Stimulated activated CD8-positive, alpha-beta memory T cell treated with anti-CD3 and anti-CD28 coated beads, Interleukin-15, amount 100 ng/mL, for 4 hours (primary cell): ENCODE measurements around the gene NIBAN1.

ENCODE experiments used
- DNase-seq, 2 donors: peaks; one replicate each; pipeline ENCODE4 v3.0.0-alpha.2; 2020; ENCODE audit warnings: low read depth in 2 of 2

NIBAN1 gene

DNA sequence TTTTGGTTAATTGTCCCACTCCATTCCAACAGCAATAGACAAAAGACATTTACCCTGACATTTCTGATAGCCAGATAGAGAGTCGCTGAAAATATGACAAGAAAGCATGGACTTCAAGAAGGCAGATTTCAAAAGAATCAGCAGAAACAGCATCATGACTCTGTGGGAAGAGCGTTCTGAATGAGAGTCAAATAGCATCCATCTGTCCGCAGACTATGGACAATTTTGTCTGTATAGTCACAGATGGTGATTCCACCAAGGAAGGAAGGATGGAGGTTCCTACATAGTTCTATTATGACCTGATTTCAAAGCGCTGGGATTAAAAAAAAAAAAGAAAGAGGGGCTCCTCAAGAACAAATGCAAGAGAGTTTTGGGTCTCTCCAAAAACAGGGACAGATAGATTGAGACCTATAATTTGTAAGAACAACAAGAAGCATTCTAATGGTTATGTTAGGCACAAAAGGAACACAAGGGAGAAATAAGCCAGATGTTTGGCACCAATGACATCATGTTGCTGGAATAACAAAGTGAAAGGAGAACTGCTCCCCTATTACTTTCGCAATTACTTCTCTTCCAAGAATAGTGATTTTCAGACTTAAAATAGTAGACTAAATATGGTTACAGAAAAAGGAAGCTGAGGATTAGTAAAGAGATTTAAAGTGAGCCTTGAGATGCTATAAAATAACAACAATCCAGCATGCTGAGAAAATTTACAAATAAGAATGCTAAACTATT lies 28.5 kb downstream of the NIBAN1 start:
- no peak for DNase-seq

DNA sequence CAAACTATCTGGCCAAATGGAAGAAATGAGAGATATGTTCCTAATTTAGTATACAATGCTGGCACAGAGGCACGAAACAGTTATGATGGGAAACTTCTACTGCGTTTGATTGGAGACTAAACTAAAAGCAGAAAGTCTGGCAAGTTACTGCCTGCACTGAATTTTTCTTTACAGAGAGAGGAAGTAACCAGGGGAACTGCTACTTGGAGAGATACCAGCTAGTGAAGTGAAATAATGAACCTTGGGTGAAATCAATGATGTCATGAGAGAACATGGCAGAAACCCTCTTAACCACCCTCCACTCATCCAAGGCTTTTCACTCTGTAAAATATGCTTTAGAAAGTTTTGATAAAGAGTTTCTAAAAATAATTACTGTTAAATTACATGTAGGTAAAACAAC lies 29.3 kb downstream of the NIBAN1 start:
- no peak for DNase-seq

DNA sequence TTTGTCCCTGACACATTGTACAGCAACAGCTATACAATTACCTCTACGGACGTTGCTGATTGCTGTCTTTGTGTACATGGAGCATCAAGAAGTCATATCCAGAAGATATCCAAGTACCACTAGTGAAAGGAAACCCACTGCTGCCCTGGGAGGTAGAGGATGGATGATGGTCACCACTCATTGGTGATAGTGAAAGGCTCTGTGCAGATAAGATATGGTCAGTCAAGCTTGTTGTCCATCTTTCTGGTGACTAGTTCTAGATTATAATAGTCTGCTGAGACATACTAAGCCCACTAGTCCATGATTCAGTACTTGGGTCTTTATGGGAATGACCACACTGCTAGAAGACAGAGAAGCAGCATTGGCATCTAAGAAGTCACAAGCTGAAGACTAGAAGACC lies 30.3 kb downstream of the NIBAN1 start:
- DNase-seq: no peak

DNA sequence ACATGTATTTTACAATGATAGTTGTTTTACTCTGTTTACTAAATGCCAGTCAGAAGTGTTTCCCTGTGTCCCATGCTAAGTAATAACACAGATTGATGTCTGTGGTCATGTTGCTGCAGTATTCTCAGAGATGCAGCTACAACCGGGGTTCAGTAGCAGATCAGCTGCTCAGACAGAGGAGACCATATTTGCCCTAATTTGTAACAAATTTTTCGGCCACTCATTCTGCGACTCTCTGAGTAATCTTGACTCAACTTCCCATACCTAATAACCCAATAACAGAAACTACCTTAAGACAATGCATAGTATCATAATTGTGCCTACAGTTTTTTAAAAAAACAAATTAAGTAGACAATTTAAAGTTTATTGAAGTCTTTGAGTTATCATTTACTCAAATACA lies 32.6 kb downstream of the NIBAN1 start:
- no peak for DNase-seq

DNA sequence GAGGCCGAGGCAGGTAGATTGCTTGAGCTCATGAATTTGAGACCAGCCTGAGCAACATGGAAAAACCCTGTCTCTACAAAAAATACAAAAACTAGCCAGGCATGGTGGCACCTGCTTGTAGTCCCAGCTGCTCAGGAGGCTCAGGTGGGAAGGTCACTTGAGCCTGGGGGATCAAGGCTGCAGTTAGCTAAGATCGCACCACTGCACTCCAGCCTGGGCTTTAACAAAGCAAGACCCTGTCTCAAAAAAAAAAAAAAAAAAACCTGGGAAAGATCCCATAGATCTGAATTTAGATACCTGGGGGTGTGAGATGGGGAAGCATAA lies 32.9 kb downstream of the NIBAN1 start:
- DNase-seq: no peak

DNA sequence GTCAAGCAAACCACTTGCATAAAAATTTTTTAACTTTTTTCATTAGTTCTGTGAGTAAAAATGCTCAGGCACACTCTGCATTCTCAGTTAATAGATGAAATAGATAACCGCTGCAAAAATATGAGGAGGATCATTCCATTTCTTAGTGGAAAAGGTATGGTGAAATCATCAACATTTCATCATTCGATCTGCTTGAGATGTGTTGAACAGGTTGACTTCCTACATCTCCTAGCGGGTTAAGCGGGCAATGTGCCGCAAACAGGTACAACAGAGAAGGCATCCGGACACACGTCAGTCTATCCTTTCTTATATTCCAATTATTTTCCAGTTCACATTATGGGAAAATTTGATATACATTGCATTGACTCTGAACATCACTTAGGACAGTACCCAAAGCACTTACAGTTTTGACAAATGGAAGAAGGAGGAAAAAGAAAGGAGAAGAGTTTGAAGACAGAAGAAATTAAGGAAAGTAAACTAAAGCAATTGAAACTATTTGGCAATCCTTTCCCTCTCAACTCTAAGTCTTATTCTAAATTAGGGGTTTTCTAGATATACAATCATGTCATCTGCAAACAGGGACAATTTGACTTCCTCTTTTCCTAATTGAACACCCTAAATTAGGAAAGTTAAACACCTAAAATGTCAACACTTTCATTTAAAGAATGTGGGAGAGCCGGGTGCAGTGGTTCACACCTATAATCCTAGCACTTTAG lies 33.5 kb downstream of the NIBAN1 start:
- no peak for DNase-seq

DNA sequence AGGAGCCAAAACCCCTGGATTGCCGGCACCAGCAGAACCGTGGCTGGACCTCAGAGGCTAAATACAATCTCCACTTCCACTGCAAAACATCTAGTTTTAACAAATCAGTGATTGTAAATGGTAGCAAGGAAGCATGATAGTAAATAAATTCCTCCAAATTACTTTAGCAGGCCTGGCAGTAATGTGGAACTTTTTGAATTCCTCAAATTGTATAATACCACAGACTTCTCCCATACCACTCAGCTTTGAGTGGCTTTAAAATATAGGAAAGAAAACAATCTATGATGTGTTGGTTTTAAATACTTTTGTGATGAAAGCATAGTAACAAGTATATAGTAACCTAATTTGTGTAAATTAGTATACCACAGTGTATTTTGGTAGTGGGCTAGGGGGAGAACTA lies 34.1 kb downstream of the NIBAN1 start:
- DNase-seq: no peak

DNA sequence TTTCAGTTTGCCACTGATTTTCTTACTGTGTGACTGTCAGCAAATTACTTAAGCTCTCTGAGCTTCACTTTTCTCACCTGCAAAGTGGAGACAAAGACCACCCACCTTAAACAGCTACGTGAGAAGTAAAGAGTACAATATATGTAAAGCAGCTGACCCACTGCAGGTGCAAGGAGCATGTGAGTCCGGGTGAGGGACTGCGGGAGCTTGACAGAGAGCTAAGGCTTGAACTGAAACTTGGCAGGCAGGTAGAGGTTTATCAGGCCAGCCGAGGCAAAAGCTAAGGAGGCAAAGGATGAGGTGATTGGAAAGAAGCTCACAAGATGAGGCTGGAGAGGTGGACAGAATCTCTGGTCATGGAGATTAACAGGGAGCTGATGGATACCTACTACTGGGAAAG lies 36.6 kb downstream of the NIBAN1 start:
- DNase-seq: no peak

DNA sequence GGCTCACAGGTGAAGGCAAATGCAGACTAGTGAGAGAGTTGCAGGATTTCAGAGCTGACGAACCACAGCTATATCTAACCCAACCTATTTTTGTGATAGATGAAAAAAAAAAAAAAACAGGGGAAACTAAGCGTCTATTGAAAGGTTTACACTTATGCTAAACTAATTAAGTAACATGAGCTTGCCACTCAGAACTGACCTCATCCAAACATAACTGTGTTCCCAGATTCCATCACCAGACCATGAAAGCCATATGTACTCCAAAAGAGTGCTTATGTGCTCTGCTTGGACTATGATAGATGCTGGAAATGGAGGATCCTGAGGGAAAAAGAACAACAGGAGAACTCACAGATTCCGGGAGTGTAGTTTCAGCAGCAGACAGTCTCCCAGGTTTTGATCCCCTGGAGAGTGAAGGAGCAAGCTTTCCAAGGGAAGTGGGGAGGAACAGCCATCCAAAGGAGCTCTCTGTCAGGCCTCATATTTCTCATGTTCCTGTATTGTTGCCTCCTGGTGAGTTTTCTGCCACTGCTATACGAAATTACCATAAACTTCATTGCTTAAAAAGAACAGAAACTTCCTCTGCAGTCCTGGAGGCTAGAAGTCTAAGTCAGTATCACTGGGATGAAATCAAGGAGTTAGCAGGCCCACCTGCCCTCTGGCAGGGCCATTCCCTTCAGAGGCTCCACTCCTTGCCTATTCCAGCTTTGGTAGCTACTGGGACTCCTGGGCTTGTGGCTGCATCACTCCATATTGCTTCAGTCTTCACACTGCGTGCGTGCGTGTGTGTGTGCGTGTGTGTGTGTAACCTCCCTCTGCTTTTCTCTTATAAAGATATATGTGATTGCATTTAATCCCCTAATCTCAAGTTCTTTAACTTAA lies 38.1 kb downstream of the NIBAN1 start:
- no peak for DNase-seq

DNA sequence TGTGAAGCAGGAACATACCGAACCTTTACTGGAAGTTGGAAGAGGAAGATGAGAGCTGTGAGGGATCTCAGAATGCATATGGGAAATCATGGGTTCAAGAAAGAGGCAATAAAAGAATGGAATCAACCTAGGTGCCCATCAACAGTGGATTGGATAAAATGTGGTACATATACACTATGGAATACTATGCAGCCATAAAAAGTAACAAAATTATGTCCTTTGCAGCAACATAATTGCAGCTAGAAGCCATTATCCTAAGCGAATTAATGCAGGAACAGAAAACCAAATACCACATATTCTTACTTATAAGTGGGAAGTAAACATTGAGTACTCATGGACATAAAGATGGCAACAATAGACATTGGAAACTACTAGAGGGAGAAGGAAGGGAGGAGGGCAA lies 40.4 kb downstream of the NIBAN1 start:
- DNase-seq: no peak

DNA sequence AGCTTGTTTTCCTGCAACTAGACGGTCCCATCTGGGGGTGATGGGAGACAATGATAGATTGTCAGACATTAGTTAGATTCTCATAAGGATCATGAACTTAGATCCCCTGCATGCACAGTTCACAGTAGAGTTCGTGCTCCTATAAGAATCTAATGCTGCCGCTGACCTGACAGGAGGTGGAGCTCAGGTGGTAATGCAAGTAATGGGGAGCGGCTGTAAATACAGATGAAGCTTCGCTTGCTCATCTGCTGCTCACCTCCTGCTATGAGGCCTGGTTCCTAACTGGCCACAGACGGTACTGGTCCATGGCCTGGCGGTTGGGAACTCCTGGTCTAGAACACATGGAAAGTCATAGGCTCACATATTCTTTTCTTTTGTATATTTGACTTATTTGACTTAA lies 42.0 kb downstream of the NIBAN1 start:
- DNase-seq: no peak

DNA sequence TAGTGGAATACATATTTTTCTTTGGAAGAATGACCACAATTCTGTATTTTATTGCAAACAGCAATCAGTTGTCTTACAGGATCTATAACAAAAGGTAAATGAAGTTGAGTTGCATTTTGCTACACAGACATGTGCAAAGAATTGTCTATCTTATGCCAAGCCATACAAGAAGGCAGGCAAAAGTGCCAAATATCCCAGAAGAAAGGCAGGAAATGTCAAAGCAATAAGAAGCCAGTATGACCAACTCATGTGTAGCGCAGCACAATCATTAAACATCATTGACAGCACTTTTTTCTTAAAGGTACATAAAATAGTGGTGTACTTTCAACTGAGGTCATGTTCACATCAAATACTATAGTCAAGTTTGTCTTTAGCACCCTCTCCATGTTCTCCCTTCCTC lies 42.7 kb downstream of the NIBAN1 start:
- no peak for DNase-seq

DNA sequence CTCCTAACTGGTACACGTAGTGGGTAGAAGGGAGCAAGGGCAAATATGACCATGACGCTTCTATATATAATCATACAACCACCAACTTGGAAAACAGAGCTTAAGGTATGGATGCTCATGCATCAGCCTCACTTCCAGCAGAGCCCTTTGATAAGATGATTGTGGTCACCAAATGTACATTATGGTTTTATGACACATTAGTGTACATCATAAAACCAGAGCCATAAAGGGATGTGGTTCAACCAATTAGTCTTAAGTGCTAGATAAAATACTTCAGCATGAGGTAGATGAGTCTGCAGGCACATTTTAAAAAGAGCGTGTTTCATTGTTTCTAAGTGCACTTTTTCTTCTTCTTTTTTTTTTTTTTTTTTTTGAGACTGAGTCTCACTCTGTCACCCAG lies 43.7 kb downstream of the NIBAN1 start:
- DNase-seq: no peak

DNA sequence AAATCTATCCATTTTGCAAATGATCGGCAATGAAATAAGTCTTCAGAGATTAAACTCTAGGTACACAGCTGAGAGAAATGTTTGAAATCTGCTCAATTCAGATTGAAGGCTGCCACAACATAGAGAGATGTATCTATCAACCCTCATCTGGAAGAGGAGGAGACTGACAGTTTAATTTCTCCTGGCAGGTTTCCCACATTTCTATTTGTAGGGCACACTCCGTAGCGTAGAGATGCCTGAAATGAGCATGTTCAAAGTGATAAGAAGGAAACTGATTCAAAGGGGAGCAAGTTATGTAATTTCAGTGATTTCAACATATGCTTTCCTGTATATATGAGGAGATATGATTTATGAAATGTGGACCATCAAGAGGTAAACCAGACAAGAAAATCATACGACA lies 44.1 kb downstream of the NIBAN1 start:
- no peak for DNase-seq

DNA sequence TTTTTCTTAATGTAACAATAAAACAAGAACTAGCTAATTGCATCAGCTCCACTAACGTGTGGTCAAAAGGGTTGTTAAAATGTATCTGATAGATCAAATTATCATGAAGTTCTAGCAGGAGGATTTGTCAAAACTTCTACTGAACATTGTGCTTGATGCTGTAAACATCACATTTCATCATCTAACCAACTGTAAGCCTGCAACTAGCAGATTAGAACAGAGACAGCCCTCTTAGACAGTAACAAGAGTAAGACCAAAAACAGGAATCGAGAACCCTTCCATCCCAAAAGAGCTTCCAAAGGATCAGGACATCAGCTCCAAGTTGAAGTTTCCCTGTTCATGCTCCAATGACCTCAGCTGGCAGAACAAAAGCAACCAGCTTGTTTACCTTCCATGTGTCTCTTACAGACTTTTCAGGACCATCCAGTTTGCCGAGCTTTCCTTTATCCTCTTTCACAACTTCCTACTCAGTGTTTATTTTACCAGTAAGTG lies 44.6 kb downstream of the NIBAN1 start:
- DNase-seq: no peak

DNA sequence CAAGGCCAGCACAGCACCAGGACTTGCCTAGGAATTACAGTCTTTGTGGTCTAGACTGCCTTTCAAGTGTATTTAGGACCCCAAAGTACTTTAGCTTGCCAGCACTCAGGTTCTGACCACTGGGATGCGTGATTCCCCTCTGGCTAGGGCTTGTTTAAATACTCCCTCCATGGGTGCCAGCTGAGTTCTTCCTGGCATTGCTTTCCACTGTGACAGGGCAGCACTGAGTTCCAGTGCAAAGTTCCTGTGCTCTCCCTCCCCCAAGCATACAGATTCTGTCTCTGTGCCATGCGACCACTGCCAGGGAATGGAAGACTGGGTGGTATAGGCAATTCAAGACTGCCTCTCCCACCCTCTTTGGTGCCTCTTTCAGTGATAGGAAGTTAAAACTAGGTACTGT lies 45.9 kb downstream of the NIBAN1 start:
- no peak for DNase-seq
